Duodenal mucosa (tissue), 2 donors: ENCODE data around the gene SRPRB.

ENCODE experiments used
- H3K27ac ChIP-seq: one replicate; pipeline ENCODE4 v1.7.0; 2013; ENCODE audit warnings: low read depth, low read length
- H3K27me3 ChIP-seq, 2 donors: one replicate each; pipeline ENCODE4 v1.7.0; 2013; ENCODE audit warnings: low read length in 2 of 2, control low read depth in 1 of 2; ENCODE audit not compliant: insufficient read depth in 2 of 2, control insufficient read depth in 1 of 2
- H3K36me3 ChIP-seq, 2 donors: one replicate each; pipeline ENCODE4 v1.7.0; 2013; ENCODE audit warnings: low read length in 2 of 2, control low read depth in 1 of 2; ENCODE audit not compliant: insufficient read depth in 2 of 2, control insufficient read depth in 1 of 2
- H3K4me1 ChIP-seq, 2 donors: one replicate each; pipeline ENCODE4 v1.7.0; 2013; ENCODE audit warnings: low read length in 2 of 2, control low read depth in 1 of 2; ENCODE audit not compliant: insufficient read depth in 2 of 2, control insufficient read depth in 1 of 2
- H3K4me3 ChIP-seq, 2 donors: one replicate each; pipeline ENCODE4 v1.7.0; 2013; ENCODE audit warnings: low read length in 2 of 2, low read depth in 1 of 2
- H3K9ac ChIP-seq, 2 donors: one replicate each; pipeline ENCODE4 v1.7.0; 2013; ENCODE audit warnings: low read length in 2 of 2, low read depth in 1 of 2
- H3K9me3 ChIP-seq, 2 donors: one replicate each; pipeline ENCODE4 v1.7.0; 2013; ENCODE audit warnings: low read length in 2 of 2, control low read depth in 1 of 2; ENCODE audit not compliant: control insufficient read depth in 1 of 2

Gene SRPRB

GRCh38 chr3:133762539-133762938 is 43.1 kb upstream of the SRPRB start:
- no peaks in the 10 kb centered on the region for H3K27me3 ChIP-seq
- H3K4me3 ChIP-seq = no peak overlapping the region
- H3K36me3 ChIP-seq = no peaks in the 10 kb centered on the region
- no peaks in the 10 kb centered on the region for H3K9me3 ChIP-seq
- H3K4me1 ChIP-seq = no peaks in the 10 kb centered on the region
- no peak overlapping the region for H3K9ac ChIP-seq
- H3K27ac ChIP-seq = no peak overlapping the region

- Histone ChIP-seq H3K9ac (no peak overlapping the region), H3K27ac (no peak overlapping the region), H3K4me1 (no peaks in the 10 kb centered on the region)
Observed at GRCh38 chr3:133763797-133764683, 41.6 kb upstream of the SRPRB start.

GRCh38 chr3:133765256-133765655 is 40.4 kb upstream of the SRPRB start:
- Histone ChIP-seq H3K4me3 (no peak overlapping the region), H3K9me3 (no peaks in the 10 kb centered on the region), H3K27ac (no peak overlapping the region), H3K4me1 (no peaks in the 10 kb centered on the region), H3K36me3 (no peaks in the 10 kb centered on the region), H3K27me3 (no peaks in the 10 kb centered on the region), H3K9ac (no peak overlapping the region)

More at GRCh38 chr3:133763797-133764683, 41.6 kb upstream of the SRPRB start:
- Histone ChIP-seq H3K9me3 (no peaks in the 10 kb centered on the region), H3K4me3 (no peak overlapping the region), H3K27me3 (no peaks in the 10 kb centered on the region), H3K36me3 (no peaks in the 10 kb centered on the region)

- Histone ChIP-seq H3K27ac (no peak overlapping the region), H3K4me3 (no peak overlapping the region), H3K27me3 (no peaks in the 10 kb centered on the region), H3K9me3 (no peaks in the 10 kb centered on the region), H3K9ac (no peak overlapping the region), H3K4me1 (no peaks in the 10 kb centered on the region), H3K36me3 (no peaks in the 10 kb centered on the region)
Observed at GRCh38 chr3:133767607-133768006, 38.0 kb upstream of the SRPRB start.

- no peak overlapping the region for H3K4me3 ChIP-seq
- no peak overlapping the region for H3K9ac ChIP-seq
- H3K9me3 ChIP-seq = no peaks in the 10 kb centered on the region
- H3K4me1 ChIP-seq = no peaks in the 10 kb centered on the region
- H3K27me3 ChIP-seq = no peaks in the 10 kb centered on the region
- H3K36me3 ChIP-seq = no peaks in the 10 kb centered on the region
- H3K27ac ChIP-seq = no peak overlapping the region
Observed at GRCh38 chr3:133769536-133769935, 36.1 kb upstream of the SRPRB start.

- H3K9me3 ChIP-seq = no peaks in the 10 kb centered on the region
- H3K4me3 ChIP-seq = no peak overlapping the region
Observed at GRCh38 chr3:133773732-133774131, 31.9 kb upstream of the SRPRB start.

GRCh38 chr3:133775309-133775708 is 30.3 kb upstream of the SRPRB start:
- H3K27me3 ChIP-seq = peaks cover 0 to 3% of the 10 kb centered on the region in 2 donors
- H3K9ac ChIP-seq = no peak overlapping the region
- H3K27ac ChIP-seq = no peak overlapping the region
- H3K4me3 ChIP-seq = no peak overlapping the region
- H3K9me3 ChIP-seq = no peaks in the 10 kb centered on the region
- H3K36me3 ChIP-seq = no peaks in the 10 kb centered on the region
- H3K4me1 ChIP-seq = no peaks in the 10 kb centered on the region

More at GRCh38 chr3:133773732-133774131, 31.9 kb upstream of the SRPRB start:
- Histone ChIP-seq H3K27ac (no peak overlapping the region), H3K4me1 (no peaks in the 10 kb centered on the region), H3K9ac (no peak overlapping the region), H3K36me3 (no peaks in the 10 kb centered on the region), H3K27me3 (no peaks in the 10 kb centered on the region)

GRCh38 chr3:133775835-133776234 is 29.8 kb upstream of the SRPRB start:
- Histone ChIP-seq H3K27me3 (peaks cover 0 to 3% of the 10 kb centered on the region in 2 donors), H3K4me3 (no peak overlapping the region), H3K27ac (no peak overlapping the region), H3K9me3 (no peaks in the 10 kb centered on the region), H3K9ac (no peak overlapping the region), H3K4me1 (no peaks in the 10 kb centered on the region), H3K36me3 (no peaks in the 10 kb centered on the region)

- no peak overlapping the region for H3K9ac ChIP-seq
- H3K36me3 ChIP-seq = no peaks in the 10 kb centered on the region
- no peak overlapping the region for H3K27ac ChIP-seq
- no peak overlapping the region for H3K4me3 ChIP-seq
- H3K4me1 ChIP-seq = no peaks in the 10 kb centered on the region
- H3K9me3 ChIP-seq = no peaks in the 10 kb centered on the region
- peaks cover 0 to 3% of the 10 kb centered on the region in 2 donors for H3K27me3 ChIP-seq
Observed at GRCh38 chr3:133776794-133777438, 28.7 kb upstream of the SRPRB start.

GRCh38 chr3:133777807-133778568 is 27.6 kb upstream of the SRPRB start:
- H3K9ac ChIP-seq = no peak overlapping the region
- H3K4me3 ChIP-seq = no peak overlapping the region
- peaks cover 0 to 3% of the 10 kb centered on the region in 2 donors for H3K27me3 ChIP-seq
- H3K9me3 ChIP-seq = no peaks in the 10 kb centered on the region
- no peaks in the 10 kb centered on the region for H3K4me1 ChIP-seq
- no peaks in the 10 kb centered on the region for H3K36me3 ChIP-seq
- H3K27ac ChIP-seq = no peak overlapping the region
